GM18499 (cell line): Measurements from ENCODE around the gene SH3BP4.

ENCODE experiments used
- ATAC-seq: cut with Tn5 transposase; IDR thresholded peaks from one replicate; pipeline ENCODE4 v1.9.1; 2021; ENCODE audit warnings: moderate number of reproducible peaks; ENCODE audit not compliant: insufficient read depth, unreplicated experiment

The SH3BP4 gene

DNA sequence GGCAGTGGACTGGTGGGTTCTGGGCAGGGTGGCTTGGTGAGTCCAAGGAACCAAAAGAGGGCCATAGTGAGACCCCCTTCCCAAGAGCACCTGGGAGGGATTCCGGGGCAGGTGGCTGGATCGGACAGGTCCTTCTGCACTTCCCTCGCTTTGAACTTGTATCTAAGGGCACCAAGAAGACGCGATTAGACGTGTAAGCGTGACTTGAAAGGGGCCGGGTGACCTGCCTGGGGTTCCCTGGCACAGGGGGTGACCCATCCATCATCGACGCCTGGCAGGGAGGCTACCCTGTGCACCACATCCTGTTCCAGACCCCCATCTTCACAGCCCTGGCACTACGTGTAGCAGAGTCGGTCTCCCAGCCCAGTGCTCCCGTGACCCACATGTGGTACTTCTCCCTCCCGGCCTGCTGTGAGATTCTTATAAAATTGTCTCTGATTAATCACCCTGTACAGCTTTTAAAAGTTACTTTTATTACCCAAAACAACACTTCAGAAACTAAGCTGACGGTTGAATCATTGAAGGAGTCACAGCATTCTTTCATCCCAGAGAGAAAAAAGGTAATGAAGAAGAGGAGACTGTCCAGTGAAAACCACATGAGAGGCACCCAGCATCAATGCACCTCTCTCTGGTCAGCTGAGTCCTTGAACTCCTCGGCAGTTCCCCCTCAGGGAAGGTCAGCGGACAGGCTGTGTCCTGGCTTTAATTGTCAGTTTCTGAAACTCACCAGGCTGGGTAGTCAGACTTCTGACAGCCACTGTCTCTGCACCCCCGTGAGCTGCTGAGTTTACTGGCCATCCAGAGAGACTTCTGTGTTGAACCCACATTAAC, 13.0 kb downstream of the SH3BP4 start:
- no peak for ATAC-seq

DNA sequence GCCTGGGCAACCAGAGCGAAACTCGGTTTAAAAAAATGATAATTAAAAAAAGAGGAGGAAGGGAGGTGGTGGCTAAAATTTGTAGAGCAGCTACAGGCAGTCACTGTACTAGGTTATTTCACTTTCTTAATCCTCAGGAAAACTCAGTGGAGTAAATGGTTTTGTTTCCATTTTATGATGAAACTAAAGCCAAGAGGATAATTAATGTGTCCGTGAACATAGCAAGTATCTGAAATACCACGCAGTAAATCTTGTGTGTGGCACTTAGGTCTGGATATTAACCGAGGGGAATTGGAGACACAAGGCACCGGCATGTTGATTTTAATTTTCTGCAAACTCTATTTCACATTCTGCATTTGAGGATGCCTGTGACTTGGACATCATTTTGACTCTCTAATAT, 14.5 kb downstream of the SH3BP4 start:
- no peak for ATAC-seq

DNA sequence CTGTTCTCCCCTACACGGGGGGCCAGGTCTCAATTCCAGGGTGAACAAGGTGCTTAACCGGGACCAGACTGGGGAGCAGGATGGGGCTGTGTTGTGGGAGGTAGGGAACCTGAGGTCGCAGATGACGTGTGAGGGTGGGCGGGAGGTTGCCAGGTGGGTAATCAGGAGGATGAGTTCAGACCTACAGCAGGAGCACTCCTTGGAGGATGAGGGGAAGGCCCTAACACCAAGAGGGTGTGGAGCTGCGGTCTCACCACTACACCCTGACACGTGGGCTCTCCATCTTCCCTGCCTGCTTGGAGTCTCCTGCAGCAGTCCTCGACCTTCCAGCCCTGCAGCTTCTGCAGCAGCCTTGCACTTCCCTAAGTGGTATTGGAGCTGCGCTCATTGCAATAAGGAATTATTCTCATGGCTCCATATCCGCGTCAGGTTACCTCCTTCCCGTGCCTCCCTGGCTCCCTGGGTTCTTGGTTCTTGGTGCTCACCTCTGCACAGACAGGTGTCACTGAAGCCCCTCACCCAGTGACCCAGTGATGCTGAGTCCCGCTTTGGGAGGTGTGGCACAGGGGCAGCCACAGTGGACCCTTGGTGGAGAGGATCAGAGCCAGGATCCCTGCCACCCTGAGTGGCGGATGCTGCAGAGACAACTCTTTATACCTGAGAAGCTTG, 15.5 kb downstream of the SH3BP4 start:
- no peak for ATAC-seq

DNA sequence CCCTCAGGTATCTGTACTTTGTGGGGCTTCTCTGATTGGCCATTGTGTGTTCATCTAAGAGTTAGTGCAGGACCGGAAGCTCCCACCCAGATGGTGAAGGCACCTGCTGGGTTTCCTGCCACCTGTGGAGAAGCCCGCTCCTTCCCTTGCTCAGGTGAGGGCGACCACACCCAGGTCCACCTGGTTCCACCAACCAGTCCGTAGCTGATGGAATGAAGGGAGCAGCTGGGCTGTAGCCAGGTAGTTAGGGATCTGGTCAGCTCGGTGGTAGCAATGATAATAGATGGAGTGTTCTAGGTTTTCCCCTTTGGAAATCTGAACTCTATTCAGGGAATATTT, 16.0 kb downstream of the SH3BP4 start:
- no peak for ATAC-seq

DNA sequence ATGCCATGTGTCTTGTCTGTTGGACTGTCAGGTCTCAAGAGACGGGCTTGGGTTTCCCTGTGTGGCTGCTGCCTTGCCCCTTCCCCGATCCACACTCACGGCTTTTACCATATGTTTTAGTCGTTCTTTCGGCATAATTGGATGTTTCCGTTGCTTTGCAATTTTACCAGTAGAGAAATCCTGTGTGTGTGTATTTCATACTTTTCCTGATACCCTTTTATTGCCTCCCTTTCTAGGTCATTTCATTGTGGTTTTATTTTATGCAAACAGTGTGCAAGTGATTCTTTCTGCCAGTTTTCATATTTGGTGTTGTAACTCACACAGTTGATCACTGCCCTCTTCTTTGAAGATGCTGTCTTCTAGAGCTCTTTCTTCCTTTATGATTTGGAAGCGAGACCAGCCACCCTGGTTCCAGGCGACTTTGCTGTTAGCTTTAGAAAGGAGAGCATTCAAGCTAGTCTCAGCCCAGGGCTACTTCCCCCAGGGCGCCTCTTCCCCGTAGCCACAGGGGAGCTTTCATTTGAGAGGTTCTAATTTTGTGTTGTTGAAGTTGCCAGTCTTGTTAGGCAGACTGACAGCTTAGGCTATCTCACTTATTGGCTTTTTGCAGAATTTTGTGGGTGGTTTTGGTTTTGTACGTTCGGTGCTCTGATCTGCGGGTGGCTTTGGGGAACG, 17.0 kb downstream of the SH3BP4 start:
- ATAC-seq: no peak

DNA sequence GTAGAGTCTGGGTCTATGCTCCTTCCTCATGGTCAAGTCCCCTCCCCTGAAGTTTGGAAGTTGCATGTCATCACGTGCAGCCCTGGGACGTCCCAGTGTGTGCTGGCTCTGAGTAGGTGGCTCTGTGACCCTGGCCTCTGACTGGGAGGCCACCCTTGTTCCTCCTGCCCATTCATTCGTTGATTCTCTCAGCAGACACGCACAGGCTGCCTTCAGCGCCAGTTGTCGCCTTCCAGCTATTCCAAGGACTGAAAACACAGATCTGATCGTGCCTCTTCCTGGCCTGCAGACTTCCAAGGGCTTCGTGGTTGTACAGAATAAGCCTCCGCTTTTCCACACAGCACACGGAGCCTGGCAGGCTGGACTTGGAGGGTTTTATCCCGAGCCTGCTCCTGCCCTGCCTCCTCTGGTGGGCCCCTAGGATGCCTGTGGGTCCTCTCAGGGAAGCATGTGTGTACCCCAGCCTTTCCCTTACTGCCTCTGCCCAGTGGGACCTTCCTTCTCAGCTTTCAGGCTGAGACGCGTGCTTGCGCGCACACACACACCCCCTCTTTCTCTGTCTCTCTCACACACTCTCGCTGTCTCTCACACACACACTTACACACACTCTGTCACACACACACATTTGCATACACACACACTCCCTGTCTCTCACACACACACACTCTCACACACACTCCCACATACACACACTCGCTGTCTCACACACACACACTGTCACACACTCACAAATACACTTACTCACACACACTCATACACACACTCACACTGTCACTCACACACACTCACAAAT, 17.7 kb downstream of the SH3BP4 start:
- no peak for ATAC-seq

DNA sequence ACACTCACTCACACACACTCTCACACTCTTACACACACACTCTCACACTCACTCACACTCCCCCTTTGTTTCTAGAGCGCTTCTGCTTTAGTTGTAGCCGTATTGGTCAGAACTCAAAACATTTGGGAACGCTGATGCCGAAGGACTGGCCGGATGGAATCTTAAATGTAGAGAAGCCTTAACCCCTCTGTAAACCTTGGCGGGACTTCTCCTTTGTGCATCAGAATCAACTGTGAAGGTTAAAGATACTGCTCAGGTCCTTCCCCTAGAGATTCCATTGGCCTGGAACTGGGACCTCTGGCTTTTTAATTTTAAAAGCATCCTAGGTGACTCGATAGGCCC, 18.3 kb downstream of the SH3BP4 start:
- ATAC-seq: no peak

DNA sequence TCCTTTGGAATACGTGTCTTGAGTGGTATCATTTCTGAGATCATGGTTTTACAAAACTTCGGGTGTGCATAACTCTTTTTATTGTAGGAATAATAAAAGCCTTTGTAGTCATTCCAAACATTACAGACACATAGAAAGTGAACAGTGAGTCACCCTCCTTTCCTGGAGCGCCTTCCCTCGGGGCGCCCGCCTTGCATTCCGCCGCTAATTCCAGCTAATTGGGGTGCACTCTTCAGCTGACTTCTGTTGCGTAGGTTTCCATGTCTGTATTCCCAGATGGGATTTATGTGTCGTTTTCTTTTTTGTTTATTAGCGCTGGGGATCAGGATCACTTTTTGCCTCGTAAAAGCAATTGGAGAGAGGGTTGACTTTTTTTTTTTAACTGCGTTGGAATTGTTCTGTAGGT, 18.7 kb downstream of the SH3BP4 start:
- no peak for ATAC-seq

DNA sequence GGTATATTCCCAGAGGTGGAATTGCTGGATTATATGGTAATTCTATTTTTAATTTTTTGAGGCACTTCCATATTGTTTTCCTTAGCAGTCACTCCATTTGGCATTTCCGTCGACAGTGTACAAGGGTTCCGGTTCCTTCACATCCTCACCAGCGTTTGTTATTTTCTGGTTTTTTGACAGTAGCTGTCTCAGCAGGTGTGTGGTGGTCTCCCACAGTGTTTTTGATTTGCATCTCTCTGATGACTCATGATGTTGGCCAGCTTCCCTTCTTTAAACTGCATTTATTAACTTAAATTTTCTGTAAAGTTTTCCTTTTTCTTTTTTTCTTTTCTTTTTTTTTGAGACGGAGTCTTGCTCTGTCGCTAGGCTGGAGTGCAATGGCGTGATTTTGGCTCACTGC, 19.7 kb downstream of the SH3BP4 start:
- ATAC-seq: no peak

DNA sequence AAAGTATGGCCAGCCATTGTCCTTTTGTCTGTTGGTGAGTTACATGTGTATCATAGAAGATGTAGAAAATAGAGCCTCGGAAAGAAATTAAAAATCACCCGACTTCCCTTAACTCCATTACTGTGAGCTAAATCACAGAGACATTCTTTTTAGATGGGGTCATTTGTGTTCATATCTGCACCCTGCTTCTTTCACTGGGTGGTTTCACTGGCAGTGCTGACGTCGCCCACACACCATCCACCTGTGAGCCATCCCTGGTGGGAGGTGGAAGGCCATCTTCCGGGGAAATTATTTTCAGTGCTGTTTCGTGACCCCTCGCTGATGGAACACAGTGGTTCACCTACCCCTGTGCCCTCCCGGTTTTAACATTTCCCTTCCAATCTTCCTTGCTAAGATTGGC, 21.2 kb downstream of the SH3BP4 start:
- no peak for ATAC-seq

DNA sequence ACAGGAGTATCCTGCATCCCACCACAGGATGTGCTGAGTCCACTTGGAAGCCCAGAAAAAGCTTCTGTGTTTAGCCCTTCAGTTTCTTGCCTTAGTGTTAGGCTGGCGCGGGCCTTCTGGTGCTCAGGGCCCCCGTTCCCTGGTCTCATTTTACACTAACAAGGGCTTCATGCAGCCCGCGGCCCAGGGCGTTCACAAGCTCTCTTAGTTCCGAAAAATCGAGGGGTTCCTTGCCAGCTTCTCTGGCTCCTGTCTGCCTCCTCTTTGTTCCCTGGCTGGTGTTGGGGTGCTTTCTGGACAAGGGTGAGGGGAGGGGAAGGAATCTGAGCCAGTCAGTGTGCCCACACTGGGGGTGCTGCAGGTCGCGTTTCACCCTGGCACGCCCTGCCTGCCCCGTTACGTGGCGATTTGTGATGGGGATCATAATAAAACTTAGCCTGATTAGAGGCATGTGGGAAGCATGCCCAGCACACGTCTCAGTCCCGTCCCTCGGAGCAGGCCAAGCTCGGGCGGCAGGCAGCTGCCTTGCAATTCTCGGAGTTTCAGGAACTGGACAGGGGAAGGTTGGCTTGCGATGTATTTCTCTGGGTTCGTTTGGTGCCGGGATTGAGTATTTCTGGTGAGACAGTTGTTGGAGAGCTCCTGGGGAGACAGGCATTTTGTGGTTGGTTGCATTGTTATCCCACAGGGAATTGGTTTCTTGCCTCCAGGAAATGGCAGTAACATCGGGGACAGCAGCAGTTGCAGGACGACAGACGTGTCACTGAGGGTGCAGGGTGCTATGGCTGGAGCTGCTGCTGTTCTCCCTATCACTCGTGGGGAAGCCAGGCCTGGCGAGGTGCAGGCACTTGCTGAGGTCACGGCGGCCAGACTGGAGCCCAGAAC, 22.9 kb downstream of the SH3BP4 start:
- no peak for ATAC-seq

DNA sequence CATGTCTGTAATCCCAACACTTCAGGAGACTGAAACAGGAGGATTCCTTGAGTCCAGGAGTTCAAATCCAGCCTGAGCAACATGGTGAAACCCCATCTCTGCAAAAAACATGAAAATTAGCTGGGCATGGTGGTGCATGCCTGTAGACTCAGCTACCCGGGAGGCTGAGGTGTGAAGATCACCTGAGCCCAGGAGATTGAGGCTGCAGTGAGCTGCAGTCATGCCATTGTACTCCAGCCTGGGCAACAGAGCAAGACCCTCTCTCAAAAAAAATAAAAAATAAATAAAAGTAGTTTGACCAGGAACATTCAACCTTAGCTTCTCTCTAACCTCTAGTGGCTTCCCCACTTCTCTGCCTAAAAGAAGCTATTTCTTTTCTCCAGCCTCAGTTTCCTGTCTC, 23.8 kb downstream of the SH3BP4 start:
- no peak for ATAC-seq

DNA sequence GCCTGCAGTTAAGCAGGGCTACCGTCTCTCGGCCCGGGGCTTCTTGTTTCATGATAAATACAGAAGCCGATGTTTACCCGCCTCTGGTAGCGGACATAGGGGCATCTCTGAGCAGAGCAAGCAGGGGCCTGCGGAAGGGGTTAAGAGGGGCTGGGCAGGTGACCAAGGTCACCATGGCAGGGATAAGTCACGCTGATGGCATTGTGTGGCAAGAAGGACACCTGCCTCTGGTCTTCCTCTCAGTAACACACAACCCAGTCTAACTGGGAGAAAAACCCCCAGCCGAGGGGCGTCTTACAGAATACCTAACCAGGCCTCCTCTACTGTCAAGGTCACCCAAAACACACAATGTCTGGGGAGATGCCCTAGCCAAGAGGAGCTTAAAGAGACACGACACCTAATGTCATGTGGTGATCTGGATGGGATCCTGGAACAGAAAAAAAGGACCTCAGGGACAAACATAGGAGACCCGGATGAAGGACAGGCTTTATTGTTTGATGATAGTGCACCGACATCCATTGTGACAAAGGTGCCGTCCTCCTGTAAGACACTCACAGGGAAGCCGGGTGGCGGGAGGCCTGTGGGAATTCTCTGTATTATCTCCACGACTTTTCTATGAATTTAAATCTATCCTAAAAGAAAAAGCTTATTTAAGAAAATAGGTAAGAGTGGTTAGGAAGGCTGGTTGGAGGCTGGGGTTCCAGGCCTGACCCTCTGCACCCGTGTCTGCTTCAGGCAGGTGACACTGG, 24.8 kb downstream of the SH3BP4 start:
- ATAC-seq: no peak

DNA sequence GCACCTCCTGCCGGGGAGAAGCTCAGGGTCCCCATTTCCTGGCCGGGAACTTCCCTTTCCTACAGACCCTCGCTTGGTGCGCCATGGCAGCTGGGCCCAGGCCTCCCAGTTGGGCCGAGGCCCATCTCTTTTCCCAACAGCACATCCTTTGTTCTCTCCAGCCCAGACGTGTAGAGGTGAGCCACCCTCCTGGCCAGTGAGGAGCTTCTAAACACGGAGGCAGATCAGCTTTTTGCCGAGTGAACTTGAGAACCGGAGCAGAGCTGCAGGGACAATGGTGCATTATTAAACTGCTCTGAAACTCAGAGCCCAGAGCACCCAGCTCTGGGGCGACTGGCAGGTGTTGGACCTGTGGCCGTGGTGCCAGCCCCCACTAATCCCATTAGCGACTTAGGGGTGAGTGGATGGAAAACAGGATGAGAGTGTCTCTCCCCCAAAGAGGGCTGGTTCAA, 25.4 kb downstream of the SH3BP4 start:
- no peak for ATAC-seq

DNA sequence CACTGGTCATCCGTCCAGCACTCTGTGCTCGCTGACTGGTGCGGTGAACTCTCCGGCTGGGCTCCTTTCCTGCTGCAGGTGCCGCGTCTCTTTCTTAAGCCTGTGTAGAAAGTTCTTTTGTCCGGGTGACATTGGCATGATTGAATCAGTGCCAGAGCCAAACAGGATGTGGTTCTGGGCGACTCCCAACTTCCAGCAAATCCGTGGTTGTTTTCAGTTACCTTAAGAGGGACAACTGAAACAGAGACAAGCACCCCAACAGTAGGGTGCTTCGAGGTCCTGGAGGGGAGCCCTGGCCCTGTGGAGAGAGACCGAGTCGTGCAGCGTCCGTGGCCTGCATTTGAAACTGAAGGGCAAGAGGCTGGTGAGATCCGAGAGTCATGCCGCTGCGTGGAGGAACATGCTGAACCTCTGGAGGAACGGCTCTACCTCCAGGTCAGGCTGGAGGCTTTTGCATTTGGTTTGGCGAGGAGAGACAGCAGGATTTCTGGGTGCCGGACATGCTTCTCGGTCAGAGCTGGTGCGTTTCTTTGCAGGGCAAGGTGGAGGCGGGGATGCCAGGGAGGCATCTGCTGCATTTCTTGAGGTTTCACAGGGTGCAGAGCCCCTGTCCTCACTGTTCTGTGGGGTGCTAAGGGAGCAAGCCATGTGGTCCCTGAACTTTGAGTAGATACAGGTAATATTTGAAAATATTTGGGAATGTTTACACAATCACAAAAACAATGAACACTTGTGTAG, 26.8 kb downstream of the SH3BP4 start:
- no peak for ATAC-seq

DNA sequence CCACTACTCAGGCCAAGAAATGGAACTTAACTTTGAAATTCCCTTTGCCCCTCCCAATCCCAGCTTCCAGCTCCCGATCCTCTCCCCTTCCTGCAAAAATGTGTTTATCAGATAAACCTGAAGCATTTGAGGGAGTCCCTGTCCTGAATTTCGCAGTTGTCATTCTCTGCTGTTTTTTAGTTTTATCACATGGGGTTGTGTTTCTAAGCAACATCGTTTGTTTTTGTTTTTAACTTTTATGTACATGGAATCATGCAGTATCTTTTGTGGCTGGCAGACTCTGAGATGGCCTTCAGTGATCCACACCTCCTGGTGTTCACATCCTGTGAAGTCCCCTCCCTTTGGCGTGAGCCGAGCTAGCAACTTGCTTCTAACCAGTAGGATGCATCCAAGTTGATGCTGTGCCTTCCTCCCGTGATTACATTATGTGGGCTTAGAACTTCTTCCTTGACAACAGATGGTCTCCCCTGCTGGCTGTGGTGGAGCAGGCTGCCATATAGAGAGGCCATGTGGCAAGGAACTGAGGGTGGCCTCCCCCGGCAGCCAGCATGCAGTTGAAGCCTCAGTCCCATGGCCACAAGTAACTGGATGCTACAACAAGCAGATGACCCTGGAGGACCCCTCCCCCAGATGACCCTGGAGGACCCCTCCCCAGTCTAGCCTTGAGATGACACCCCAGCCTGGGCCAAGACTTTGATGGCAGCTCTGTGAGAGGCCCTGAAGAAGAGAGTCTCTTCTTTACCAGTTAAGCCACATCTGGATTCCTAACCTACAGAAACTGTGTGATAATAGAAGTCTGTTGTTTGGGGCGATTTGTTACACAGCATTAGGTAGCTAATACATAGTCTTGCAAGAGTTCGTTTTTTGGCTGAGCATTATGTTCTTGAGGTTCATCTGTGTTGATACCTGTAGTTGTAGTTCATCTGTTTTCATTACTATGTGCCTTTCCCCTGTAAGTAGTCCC, 27.7 kb downstream of the SH3BP4 start:
- no peak for ATAC-seq

DNA sequence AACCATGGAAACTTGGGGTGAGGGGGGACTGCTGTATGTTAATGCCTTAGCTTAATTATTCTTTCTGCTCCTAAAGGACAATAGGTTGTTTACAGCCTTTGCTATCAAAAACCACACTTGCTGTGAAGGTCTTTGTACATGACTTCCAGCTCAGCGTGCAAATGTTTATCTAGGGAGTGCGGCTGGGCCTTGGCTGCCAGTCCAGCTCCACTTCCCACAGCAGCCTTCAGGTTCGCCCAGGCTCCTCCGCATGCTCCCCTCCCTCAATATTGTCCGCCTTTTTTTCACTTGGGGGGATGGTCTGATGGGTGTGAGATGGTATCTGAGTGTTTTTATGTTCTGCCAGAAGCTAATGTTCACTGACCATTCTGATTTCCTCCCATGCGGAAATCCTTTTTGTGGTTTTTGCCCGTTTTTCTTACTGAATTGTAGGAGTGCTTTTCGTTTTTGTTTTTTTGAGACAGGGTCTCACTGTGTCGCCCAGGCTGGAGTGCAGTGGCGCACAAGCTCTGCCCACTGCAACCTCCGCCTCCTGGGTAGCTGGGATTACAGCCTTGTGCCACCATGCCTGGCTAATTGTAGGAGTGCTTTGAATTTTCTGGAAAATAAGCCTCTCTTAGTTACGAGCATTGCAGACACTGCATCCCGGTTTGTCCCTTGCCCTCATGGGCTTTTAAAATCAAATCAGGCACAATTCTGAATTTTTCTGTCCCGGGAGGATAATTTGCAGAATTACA, 28.8 kb downstream of the SH3BP4 start:
- no peak for ATAC-seq
